ENCODE results near the gene PDZD11.
"Not testable (repeated sequence)": the region's sequence is repeated elsewhere in the genome, so short reads cannot be mapped to it uniquely, and the experiment has no call there.

The PDZD11 gene

GRCh38 chrX:70281951-70282350, 7.8 kb downstream of the PDZD11 start, which contains the start of gene RAB41:
TSS of gene RAB41 (plus strand) at chrX:70282172. CDS start at chrX:70282218, 46 bp downstream.
- Histone ChIP-seq H3K27ac (ENCODE audit: low read depth, low read length) (no peak within 1 kb of the TSS), H3K27me3 (ENCODE audit: low read length) (no peaks in the 10 kb centered on the region), H3K79me2 (ENCODE audit: insufficient read depth, low read length) (no peaks in the 10 kb centered on the region)

GRCh38 chrX:70280573-70280972, 9.2 kb downstream of the PDZD11 start:
- H3K27ac ChIP-seq (ENCODE audit: low read depth, low read length), result no peak overlapping the region
- no peaks in the 10 kb centered on the region for H3K79me2 ChIP-seq (ENCODE audit: insufficient read depth, low read length)
- no peaks in the 10 kb centered on the region for H3K9me3 ChIP-seq (ENCODE audit: insufficient read depth, low read length)
- no peak overlapping the region for H3K4me2 ChIP-seq (ENCODE audit: low read depth, low read length, poor library complexity, severe bottlenecking)
- H3K4me3 ChIP-seq (ENCODE audit: insufficient read depth, low read length, poor library complexity, severe bottlenecking), result no peak overlapping the region
- no peaks in the 10 kb centered on the region for H3K36me3 ChIP-seq (ENCODE audit: low read length)
- no peaks in the 10 kb centered on the region for H3K27me3 ChIP-seq (ENCODE audit: low read length)
- H3K9me2 ChIP-seq (replicated peaks; ENCODE audit: insufficient read depth, low read length), result no peaks in the 10 kb centered on the region
- H3K9ac ChIP-seq (ENCODE audit: low read length), result no peak overlapping the region
- no peaks in the 10 kb centered on the region for H3F3A ChIP-seq (ENCODE audit: insufficient read depth)
- H4K20me1 ChIP-seq (ENCODE audit: low read depth, low read length), result no peaks in the 10 kb centered on the region
- TF ChIP-seq EZH2phosphoT487 (conservative IDR thresholded peaks at IDR 0.05; ENCODE audit: low read length), result no peak
- TF ChIP-seq CTCF (IDR thresholded peaks at IDR 0.05; ENCODE audit: insufficient read depth, low read length, poor library complexity, severe bottlenecking), result no peak
- H2AFZ ChIP-seq (ENCODE audit: low read depth, low read length, severe bottlenecking), result no peak overlapping the region

More at GRCh38 chrX:70281951-70282350, 7.8 kb downstream of the PDZD11 start, which contains the start of gene RAB41:
- Histone ChIP-seq H3K36me3 (ENCODE audit: low read length) (no peaks in the 10 kb centered on the region), H4K20me1 (ENCODE audit: low read depth, low read length) (no peaks in the 10 kb centered on the region), H3F3A (ENCODE audit: insufficient read depth) (no peaks in the 10 kb centered on the region), H3K4me3 (ENCODE audit: insufficient read depth, low read length, poor library complexity, severe bottlenecking) (no peak within 1 kb of the TSS), H3K4me2 (ENCODE audit: low read depth, low read length, poor library complexity, severe bottlenecking) (no peak within 1 kb of the TSS), H2AFZ (ENCODE audit: low read depth, low read length, severe bottlenecking) (no peak within 1 kb of the TSS), H3K9me3 (ENCODE audit: insufficient read depth, low read length) (no peaks in the 10 kb centered on the region), H3K9ac (ENCODE audit: low read length) (no peak within 1 kb of the TSS), H3K9me2 (replicated peaks; ENCODE audit: insufficient read depth, low read length) (no peaks in the 10 kb centered on the region)
- TF ChIP-seq CTCF (IDR thresholded peaks at IDR 0.05; ENCODE audit: insufficient read depth, low read length, poor library complexity, severe bottlenecking) (no peak), EZH2phosphoT487 (conservative IDR thresholded peaks at IDR 0.05; ENCODE audit: low read length) (no peak)

GRCh38 chrX:70279081-70279480, 10.6 kb downstream of the PDZD11 start:
- Histone ChIP-seq H3K4me3 (ENCODE audit: insufficient read depth, low read length, poor library complexity, severe bottlenecking) (no peak overlapping the region), H3K9me2 (replicated peaks; ENCODE audit: insufficient read depth, low read length) (no peaks in the 10 kb centered on the region), H3K9me3 (ENCODE audit: insufficient read depth, low read length) (no peaks in the 10 kb centered on the region), H2AFZ (ENCODE audit: low read depth, low read length, severe bottlenecking) (no peak overlapping the region), H4K20me1 (ENCODE audit: low read depth, low read length) (no peaks in the 10 kb centered on the region), H3K36me3 (ENCODE audit: low read length) (no peaks in the 10 kb centered on the region), H3K4me2 (ENCODE audit: low read depth, low read length, poor library complexity, severe bottlenecking) (no peak overlapping the region), H3K9ac (ENCODE audit: low read length) (no peak overlapping the region), H3K27ac (ENCODE audit: low read depth, low read length) (no peak overlapping the region), H3K79me2 (ENCODE audit: insufficient read depth, low read length) (no peaks in the 10 kb centered on the region), H3F3A (ENCODE audit: insufficient read depth) (no peaks in the 10 kb centered on the region), H3K27me3 (ENCODE audit: low read length) (no peaks in the 10 kb centered on the region)
- TF ChIP-seq EZH2phosphoT487 (conservative IDR thresholded peaks at IDR 0.05; ENCODE audit: low read length), result no peak
- TF ChIP-seq CTCF (IDR thresholded peaks at IDR 0.05; ENCODE audit: insufficient read depth, low read length, poor library complexity, severe bottlenecking), result no peak

- H3K27ac ChIP-seq (ENCODE audit: low read depth, low read length); H3K36me3 ChIP-seq (ENCODE audit: low read length); H3K9me2 ChIP-seq (replicated peaks; ENCODE audit: insufficient read depth, low read length): not testable (repeated sequence)
Measured at GRCh38 chrX:70274029-70274428, 15.7 kb downstream of the PDZD11 start.

More at GRCh38 chrX:70274029-70274428, 15.7 kb downstream of the PDZD11 start:
- H2AFZ ChIP-seq (ENCODE audit: low read depth, low read length, severe bottlenecking); H3K4me3 ChIP-seq (ENCODE audit: insufficient read depth, low read length, poor library complexity, severe bottlenecking); H3K79me2 ChIP-seq (ENCODE audit: insufficient read depth, low read length); H3K9me3 ChIP-seq (ENCODE audit: insufficient read depth, low read length); H3K9ac ChIP-seq (ENCODE audit: low read length); H3K27me3 ChIP-seq (ENCODE audit: low read length); H3F3A ChIP-seq (ENCODE audit: insufficient read depth); H4K20me1 ChIP-seq (ENCODE audit: low read depth, low read length); H3K4me2 ChIP-seq (ENCODE audit: low read depth, low read length, poor library complexity, severe bottlenecking): not testable (repeated sequence)
